DMS53 (cell line): ENCODE data around the gene HTRA3.

Experiments
- DNase-seq: peaks from one replicate; lab custom pipeline; 2025; lab: John Stamatoyannopoulos, UW

HTRA3 gene

DNA sequence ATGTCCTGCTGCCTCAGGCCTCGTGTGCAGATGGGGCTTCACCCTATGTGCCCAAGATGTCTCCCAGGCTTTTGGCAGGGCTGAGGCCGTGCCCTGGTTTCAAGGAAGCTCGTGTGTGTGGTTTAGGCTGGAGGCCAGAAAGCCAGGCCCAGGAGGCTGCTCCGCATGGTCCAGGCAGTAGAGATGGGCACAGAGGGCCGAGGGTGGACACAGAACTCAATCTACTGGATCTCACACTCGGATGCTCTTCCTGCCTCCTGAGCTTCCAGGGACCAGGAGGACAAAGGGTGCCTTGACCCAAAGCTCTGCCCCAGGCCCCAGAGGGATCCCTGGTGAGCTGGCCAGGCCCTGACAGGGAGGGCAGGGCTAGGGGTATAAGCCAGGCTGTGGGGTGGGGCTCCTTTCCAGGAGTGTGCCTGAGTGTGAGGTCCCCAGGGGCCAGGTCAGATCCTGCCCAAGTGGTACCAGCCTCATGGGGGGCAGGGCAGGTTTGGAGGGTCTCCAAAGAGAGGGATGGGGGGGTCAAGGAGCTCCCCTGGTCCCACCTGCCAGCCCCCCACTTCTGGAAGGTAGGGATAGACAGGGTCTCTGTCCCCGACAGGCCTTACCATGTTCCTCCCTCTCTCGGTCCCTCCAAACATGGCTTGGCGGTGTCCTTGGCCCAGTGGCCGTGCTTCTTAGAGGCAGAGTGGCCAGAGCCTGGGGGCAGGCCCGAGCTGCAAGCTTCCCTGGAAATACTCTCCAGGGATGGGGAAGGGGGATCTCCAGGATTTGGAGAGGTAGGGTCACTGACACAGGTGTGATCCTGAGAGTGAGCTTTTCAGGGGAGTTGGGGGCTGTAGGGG lies 23.8 kb downstream of the HTRA3 start:
- DNase-seq = no peak

GRCh38 chr4:8294036-8294435 lies 24.5 kb downstream of the HTRA3 start:
- DNase-seq = no peak

DNA sequence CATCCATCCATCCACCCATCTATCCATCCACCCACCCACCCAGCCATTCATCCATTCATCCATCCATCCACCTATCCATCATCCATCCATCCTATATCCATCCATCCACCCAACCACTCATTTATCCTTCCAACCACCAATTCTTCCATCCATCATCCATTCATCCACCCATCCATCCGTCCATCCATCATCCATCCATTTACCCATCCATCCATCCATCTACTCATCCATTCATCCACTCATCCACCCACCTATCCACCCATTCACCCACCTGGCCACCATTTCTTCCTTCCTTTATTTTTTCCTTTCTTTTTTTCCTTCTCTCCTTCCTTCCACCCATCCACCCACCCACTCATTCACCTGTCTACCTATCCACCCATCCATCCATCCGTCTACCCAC lies 25.2 kb downstream of the HTRA3 start:
- no peak for DNase-seq

DNA sequence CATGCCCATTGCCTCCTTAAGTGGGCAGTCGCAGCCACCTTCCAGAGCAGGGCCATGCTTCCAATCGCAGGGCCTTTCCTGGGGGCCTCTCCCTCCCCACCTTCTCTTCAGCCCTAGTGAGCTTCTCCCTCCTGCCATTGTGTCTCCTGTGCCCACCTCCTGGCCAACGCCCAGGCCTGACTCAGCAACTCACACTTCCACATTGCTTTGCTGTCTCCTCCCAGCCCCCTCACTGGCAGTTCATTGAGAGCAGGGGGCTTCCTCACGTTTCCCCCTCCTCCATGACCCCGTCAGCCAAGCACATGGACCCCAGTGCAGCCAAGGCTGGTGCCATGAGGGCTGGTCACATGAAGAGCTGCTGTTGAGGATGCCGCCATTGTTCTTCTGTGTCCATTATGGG lies 25.9 kb downstream of the HTRA3 start:
- no peak for DNase-seq

- no peak for DNase-seq
Measured at GRCh38 chr4:8296491-8296890, 26.9 kb downstream of the HTRA3 start.

GRCh38 chr4:8297141-8297601 lies 27.6 kb downstream of the HTRA3 start:
- no peak for DNase-seq

- DNase-seq = no peak
Measured at GRCh38 chr4:8297691-8298485, 28.3 kb downstream of the HTRA3 start.

DNA sequence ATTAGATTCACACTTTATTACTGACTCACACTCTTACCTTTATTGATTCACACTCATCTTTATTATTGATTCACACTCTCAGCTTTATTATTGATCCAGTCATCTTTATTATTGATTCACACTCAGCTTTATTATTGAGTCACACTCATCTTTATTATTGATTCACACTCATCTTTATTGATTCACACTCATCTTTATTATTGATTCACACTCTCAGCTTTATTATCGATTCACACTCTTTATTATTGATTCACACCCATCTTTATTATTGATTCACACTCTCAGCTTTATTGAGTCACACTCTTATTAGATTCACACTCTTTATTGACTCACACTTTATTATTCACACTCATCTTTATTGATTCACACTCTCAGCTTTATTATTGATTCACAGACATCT lies 31.3 kb downstream of the HTRA3 start:
- DNase-seq = no peak

DNA sequence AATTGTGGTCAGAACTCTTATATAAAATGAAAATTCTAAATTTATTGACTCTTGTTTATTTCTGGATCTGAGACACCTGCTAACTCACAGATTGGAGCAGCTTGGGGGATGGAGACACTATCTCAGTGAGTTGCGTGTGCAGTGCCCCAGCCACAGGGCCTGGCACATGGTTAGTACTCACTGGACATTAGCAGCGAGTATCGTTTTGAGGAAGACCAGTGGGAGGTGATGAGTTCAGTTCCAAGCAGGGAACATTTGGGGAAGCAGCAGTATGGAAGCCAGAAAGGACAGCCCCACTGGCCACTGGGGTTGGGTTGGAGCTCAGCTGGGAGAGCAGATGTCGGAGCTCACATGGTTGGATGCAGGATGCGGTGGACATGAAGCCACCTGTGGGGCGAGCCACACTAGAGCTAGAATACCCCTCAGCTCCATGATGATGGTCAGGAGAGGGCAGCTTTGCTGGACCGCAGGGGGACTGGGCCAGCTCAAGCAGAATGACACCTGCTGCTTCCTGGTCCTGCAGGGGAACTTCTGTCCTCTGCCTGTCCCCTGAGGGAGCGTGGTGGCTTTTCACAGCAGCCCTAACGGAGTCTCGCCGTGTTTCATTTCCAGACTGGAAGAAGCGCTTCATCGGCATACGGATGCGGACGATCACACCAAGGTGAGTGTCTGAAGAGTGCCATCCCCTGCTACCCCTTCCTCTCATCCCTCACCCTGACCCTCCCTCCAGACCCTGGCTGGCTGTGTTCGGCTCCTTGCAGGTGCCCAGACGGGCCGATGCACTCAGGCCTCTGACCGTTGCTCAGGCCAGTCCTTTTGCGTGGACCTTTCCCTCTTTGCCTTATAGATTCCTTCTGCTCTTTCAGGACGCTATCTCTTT lies 32.5 kb downstream of the HTRA3 start:
- no peak for DNase-seq

DNA sequence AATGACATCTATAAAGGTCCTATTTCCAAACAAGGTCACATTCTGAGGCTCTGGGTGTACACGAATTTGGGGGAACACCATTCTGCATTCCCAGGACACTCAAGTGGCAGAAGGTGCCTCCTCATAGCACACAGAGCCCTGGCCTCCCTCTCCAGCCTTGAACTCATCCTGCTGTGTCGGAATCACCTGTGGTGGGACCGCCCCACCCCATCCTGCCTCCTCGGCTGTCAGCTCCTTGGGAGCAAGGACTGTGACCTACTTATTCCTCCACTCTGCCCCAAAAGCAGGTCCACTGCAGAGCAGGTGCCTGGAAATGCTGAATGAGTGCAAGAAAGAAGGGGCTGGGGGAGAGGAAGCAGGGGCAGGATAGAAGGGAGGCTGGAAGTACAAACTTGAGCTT lies 33.5 kb downstream of the HTRA3 start:
- DNase-seq = no peak

- peak; percentile 81 for DNase-seq
Measured at GRCh38 chr4:8303485-8304281, 34.1 kb downstream of the HTRA3 start.

DNA sequence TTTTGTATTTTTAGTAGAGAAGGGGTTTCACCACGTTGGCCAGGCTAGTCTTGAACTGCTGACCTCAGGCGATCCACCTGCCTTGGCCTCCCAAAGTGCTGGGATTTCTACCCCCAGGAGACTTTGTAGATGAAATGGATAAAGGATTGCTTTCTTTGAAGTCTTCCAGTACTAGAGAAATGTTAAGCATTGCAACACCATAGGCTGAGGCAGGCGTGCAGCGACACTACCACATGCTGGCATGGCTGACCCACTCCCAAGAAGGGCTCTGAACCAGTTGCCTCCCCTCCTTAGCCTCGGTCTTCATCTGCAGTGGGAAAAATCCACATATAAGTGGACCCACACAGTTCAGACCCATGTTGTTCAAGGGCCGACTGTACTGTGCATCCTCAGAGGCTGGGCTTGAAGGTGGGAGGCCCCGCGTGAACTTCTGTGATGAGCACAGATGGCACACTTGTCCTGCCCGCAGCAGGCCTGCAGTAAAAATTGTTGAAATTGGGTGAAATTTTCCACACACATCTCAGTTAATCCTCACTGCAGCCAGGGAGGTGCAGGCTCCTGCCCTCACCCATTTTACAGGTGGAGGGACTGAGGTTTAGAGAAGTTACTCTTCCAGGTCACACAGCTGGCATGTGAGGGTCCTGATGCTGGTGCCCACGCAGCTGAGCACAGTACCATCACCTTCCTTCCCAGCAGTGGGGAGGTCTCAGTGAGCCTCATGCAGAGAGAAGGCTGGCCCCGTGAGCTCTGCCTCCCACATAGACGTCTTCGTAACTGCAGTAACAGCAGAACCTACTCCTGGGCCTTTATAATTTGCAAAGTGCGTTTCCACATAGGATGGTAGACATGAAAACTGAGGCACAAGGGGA lies 35.5 kb downstream of the HTRA3 start:
- DNase-seq = no peak

DNA sequence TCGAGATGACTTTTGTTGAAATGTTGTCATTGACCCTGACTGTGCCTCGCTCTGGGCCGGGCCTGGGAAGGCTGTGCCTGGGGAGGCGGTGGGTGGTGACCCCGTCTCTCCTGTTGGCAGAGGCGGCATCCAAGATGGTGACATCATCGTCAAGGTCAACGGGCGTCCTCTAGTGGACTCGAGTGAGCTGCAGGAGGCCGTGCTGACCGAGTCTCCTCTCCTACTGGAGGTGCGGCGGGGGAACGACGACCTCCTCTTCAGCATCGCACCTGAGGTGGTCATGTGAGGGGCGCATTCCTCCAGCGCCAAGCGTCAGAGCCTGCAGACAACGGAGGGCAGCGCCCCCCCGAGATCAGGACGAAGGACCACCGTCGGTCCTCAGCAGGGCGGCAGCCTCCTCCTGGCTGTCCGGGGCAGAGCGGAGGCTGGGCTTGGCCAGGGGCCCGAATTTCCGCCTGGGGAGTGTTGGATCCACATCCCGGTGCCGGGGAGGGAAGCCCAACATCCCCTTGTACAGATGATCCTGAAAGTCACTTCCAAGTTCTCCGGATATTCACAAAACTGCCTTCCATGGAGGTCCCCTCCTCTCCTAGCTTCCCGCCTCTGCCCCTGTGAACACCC lies 36.4 kb downstream of the HTRA3 start:
- no peak for DNase-seq

DNA sequence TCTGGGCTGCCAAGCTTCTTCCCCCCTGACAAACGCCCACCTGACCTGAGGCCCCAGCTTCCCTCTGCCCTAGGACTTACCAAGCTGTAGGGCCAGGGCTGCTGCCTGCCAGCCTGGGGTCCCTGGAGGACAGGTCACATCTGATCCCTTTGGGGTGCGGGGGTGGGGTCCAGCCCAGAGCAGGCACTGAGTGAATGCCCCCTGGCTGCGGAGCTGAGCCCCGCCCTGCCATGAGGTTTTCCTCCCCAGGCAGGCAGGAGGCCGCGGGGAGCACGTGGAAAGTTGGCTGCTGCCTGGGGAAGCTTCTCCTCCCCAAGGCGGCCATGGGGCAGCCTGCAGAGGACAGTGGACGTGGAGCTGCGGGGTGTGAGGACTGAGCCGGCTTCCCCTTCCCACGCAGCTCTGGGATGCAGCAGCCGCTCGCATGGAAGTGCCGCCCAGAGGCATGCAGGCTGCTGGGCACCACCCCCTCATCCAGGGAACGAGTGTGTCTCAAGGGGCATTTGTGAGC lies 37.0 kb downstream of the HTRA3 start:
- no peak for DNase-seq

DNA sequence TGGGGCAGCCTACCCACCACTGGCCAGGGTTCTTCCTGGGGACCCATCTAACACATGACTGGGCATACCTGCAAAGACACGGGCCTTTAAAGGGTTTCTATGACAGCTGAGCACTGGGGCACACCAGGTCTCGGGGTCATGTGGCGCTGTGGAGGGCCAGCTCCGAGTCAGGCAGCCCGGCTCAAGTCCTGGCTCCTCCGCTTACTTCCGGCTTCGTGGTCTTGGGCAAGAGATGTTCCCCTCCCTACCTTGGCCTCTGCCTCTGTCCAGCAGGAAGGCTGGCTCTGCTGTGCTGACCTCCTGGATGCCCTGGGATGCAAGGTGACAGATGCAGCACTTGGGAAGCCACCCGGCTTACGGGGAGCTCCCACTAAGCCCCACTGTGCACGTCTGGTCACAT lies 37.6 kb downstream of the HTRA3 start:
- DNase-seq = no peak

DNA sequence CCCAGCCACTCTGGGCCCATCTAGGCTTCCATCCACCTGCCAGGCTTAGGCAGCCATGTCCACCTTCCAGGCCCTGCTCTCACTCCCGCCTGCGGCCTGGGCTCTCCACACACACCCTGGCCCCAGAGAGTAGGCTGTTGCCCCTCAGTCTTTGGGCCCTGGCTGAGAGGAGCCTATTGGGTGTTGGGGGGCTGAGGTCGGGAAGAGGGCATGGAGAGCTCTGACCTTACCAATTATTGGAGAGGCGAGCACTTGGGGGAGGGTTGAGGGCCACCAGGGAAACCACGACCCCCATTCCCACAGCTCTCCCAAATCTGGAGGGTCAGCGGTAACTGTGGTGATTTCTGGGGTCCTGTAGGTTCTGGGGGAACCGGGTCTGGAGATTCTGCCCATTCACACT lies 38.2 kb downstream of the HTRA3 start:
- DNase-seq = no peak

- no peak for DNase-seq
Measured at GRCh38 chr4:8308144-8308543, 38.6 kb downstream of the HTRA3 start.

GRCh38 chr4:8308856-8309771 lies 39.6 kb downstream of the HTRA3 start:
- no peak for DNase-seq

- no peak for DNase-seq
Measured at GRCh38 chr4:8310306-8310705, 40.8 kb downstream of the HTRA3 start.
